Activated T-helper 1 cell treated with anti-CD3 and anti-CD28 coated beads, Interleukin-2, amount 50 U/mL, for 16 hours (primary cell): ENCODE results near the gene FCGR2B.
A peak's percentile ranks its signal among the peaks of the same experiment; 100 is the strongest.
"Not testable (repeated sequence)": the region's sequence is repeated elsewhere in the genome, so short reads cannot be mapped to it uniquely, and the experiment has no call there.

Source experiments
- DNase-seq, 2 donors: peaks; one replicate each; pipeline ENCODE4 v3.0.0-alpha.2; 2020; ENCODE audit warnings: low read depth in 1 of 2, low spot score in 1 of 2

Gene FCGR2B

GRCh38 chr1:161705537-161705936 is 42.6 kb downstream of the FCGR2B start:
- DNase-seq: no peak

DNA sequence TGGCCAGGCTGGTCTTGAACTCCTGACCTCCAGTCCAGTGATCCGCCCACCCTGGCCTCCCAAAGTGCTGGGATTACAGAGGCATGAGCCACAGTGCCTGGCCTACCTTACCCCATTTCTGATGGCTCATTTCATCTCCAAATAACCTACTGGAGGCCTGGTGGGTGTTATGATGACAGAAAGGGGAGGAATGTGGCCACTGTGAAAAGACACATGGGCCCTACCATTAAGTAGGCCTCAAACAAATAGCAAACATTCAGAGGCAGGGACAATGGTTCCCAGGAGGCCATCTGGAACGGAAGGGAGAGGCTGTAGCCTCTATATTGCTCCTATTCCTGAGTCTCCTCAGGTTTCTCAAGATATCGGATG is 43.2 kb downstream of the FCGR2B start:
- DNase-seq: no peak

DNA sequence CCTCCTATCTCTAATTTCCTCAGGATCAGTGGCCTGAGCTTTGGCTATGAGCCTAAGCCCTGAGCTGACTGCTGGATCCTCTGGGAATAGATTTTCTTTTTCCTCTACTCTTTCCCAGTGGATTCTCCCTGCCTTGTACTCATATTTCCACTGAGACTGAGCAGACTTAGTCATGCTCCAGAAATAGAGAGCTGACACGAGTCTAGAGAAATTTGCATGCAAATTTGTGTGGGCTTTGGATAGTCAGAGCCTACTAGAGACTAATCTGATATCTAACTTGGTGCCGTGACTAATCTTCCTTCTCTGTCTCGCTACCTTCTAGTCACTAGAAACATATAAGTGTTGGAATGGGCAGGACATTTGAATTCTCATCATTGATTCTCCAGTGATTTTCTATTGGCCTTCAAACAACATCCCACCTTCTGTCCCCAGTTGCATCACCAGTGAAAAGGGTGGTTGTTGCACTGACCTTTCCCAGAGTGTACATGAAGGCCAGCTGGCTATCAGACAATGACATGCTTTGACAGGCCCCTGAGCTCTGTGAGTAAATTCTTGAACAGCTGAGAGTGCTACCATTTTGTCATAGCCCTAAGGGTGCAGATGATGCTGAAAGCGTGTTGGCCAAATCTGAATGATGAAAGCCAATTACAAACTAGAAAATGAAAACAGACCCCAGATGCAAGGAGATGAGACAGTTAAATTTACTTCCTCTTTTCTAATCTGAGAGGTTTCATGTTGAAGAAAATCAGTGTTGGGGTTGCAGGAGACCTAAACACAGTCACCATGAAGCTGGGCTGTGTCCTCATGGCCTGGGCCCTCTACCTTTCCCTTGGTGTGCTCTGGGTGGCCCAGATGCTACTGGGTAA is 43.8 kb downstream of the FCGR2B start, which contains the start of gene FCRLA:
FCRLA (plus strand) TSS at position 748 of the 866 bp plus-strand sequence; CDS start at position 784, 36 bp downstream.
- no peak for DNase-seq

DNA sequence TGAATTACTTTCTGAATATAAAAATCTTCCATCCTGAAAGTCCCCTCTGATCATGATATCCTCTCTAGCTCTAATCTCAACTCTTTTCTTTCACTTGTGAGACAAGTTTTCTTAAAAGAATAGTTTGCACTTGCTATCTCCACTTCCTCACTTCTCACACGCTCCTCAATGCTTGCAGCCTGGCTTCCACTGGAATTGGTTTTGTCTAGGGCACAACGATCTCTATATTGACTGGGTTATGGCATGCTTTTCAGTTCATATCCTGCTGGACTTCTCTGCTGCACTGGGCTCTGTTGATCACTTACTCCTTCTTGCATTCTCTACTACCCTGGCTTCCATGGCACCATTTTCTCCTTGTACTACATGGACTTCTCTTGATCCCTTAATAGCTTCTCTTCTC is 44.6 kb downstream of the FCGR2B start:
- no peak for DNase-seq

DNA sequence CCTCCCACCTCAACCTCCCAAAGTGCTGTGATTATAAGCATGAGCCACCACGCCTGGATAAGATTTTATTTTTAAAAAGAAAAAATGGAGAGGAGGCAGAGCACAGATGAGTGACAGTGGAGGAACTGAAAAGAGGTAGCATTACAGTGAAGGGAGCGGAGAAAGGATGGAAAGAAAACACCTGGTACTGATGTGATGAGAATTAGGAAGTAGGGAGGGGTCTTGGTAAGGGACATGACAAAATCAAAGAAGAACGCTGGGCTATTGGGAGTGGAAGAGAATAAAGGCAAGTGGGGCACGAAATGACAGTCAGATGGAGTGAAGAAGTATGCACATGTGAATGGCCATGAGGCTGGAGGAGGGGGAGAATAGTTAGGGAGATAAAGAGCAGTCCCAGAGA is 46.4 kb downstream of the FCGR2B start:
- no peak for DNase-seq

DNA sequence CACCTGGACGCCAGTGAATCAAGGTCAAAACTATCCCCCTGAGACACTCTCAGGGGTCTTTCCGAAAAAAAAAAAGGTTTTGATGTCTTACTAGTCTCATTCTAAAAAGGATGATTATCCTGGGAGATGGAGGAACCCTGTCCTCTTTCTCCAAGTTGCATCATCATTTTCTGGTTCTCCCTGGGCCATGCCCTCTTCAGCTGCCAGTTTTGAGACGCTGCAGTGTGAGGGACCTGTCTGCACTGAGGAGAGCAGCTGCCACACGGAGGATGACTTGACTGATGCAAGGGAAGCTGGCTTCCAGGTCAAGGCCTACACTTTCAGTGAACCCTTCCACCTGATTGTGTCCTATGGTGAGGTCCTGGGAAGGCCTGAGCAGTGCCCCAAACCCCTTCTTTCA is 47.6 kb downstream of the FCGR2B start:
- DNase-seq: no peak

- DNase-seq: no peak
Observed at GRCh38 chr1:161718559-161719324, 55.8 kb downstream of the FCGR2B start.

DNA sequence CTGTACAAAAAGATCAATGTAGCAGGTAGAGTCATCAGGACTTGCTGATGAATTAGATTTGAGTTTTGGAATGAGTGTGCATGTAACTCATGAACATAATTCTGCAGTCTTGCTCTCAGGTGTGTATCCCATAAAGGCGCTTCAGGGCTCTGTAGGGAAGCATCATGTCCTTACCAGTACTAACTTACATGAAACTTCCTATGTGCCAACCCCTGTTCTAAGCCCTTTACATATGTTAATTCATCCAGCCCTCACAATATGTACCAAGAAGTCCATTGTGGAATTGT is 56.3 kb downstream of the FCGR2B start:
- DNase-seq: no peak

DNA sequence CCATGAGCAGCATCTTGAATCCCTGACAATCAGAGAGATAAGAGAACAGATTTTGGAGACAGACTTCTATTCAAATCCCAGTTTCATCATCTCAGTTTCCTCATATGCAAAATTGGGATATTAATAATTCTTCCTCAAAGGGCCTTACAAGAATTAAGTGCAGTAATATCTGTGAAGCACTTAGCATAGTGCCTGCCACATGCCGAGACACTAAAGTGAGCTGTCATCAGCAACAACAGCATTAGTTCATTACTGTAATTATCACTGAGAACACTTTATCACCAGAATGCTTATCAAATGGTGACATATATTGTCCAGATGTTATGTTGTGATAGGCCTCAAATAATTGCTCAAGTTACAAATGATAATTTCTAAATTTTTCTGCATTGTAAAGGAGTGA is 57.5 kb downstream of the FCGR2B start:
- DNase-seq: no peak

- no peak for DNase-seq
Observed at GRCh38 chr1:161720956-161721737, 58.2 kb downstream of the FCGR2B start, which contains the start of gene FCRLB. Gene FCRLB (plus strand): TSS chr1:161721544. CDS start chr1:161722673, 1,129 bp downstream.

DNA sequence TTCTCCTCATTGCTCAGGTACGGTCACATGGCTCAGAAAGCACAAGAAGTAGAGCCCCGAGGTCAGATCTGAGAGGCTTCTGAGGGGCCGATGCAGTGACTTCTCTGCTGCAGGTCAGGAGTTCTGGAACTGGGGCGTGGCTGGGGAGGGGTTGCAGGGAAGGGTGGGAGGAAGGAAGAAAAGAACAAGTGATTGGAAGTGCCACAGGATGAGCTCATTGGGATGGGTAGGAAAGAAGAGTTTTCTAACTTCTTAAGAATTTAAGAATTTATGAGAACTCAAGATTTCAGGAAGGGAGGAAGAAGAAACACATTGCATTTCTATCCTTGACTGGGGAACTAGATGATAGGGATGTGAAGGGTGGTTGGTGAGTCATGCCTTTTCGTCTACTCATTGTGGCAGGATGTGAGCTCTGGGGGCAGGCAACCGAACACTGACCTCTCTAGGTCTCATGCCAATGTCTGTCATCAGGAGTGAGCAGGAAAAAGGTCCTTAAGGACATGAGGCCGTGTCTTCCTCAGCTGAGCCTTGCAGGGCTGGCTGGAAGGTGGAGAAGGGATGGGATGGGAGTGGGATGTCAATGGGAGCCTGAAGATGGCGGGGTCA is 58.9 kb downstream of the FCGR2B start:
- DNase-seq: no peak

- no peak for DNase-seq
Observed at GRCh38 chr1:161722406-161722805, 59.5 kb downstream of the FCGR2B start.

DNA sequence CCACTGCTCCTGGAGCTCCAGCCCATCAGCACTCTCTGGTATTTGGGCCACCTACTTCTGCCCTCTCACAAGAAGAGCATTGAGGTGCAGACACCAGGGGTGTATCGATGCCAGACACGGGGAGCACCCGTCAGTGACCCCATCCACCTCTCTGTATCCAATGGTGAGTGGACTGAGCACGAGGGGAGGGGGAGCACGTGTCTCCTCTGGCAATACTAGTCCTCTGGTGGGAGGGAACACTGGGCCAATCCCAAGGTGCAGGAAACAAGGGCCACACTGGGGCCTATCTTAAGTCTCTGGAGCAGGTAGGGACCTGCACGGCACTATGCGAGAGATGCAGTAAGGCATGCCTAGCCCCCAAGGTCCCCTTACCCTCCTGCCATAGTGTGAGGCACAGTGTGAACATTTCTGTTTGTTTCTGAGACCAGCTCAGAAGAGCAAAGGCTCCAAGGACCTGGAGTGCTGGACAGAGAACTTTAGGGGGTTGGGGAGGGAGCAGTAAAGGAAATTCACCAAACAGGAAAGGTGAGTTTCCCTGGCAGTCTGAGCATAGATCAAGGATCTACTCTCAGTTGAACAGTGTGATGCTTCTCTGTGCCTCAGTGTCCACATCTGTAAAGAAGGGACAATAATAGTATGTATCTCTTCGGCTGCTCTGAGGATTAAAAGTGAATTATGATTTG is 60.7 kb downstream of the FCGR2B start:
- no peak for DNase-seq

DNA sequence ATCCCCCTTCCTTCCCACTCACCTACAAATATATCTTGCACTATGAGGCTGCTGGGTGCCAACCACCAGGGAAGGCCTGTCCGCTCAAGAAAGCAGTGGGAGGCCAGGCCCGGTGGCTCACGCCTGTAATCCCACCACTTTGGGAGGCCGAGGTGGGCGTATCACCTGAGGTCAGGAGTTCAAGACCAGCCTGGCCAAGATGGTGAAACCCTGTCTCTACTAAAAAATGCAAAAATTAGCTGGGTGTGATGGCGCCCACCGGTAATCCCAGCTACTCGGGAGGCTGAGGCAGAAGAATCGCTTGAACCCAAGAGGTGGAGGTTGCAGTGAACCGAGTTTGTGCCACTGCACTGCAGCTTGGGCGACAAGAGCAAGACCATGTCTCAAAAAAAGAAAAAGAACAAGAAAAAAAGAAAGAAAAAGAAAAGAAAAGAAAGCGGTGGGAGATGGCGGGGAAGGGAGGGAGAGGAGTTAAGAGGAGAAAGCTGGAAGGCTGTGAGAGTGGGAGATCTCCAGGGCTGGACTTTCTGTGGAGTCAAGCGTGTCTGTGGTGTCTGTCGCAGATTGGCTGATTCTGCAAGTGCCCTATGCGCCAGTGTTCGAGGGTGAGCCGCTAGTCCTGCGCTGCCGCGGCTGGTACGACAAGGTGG is 62.4 kb downstream of the FCGR2B start:
- DNase-seq: not testable (repeated sequence)

DNA sequence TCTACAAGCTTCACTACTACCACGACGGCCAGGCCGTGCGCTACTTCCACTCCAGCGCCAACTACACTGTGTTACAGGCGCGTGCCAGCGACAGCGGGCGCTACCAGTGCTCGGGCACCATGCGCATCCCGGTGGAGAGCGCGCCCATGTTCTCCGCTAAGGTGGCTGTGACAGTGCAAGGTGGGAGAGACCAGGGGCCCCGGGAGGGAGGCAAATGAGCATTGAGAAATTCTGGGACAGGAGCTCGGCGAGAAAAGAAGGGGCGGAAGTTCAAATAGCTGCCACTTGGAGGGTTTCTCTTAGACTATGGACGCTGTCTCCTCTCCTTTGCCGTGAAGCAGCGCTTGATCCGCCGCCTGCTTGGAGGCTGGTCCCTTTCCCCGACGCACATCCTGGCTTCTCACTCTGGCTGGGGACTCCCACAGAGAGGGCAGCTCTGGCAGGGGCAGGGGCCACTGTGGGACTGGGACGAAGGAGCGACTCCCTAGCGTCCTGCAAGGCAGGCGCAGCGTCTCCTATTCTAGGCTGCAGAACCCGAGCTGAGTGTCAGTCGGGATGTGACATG is 63.0 kb downstream of the FCGR2B start:
- peak; percentile 4 to 11 for DNase-seq

GRCh38 chr1:161726473-161727255 is 63.7 kb downstream of the FCGR2B start:
- peak; percentile 55 to 65 for DNase-seq

GRCh38 chr1:161727256-161727924 is 64.4 kb downstream of the FCGR2B start:
- DNase-seq: no peak
